ENCODE results near the gene CYP2U1.

DNA sequence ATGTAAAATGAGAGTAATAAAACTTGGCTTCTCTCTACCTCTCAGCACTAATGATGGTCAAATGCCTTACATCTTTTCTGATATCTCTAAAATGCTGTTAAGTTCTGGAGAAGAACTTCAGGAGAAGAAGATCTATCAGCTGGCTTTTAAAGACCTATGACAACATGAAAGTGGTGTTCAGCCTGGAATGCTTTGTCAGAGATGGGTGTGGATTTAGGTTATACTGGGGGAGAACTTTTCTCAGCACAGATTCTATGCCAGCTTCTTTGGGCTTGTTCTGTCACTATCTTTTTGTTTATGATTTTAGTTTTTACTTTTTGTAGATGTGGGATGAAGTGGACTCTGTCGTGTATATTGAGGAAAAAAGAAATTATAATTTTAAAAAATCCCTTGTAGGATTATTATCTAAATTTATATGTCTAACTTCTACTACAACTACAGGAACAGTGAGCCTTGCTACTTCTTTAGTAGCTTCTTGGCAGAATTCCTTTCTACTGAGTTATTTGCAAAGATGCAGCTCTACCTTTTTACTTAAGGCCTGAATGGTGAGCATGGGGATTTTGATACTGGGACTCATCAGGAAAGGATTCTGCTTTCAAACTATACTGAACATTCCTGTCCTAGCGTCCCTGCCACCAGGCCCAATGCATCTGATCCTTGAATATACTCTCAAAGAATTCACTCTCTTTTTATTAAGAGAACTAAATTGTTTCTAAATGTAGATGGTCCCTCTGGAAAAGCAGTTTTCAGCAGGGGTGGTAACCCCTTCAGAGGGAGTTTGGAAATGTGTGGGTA, 19.6 kb downstream of the CYP2U1 start:
- no peak for TF ChIP-seq POLR2AphosphoS5 (IDR thresholded peaks at IDR 0.05; ENCODE audit: low read depth, low read length)
- TF ChIP-seq POLR2A (IDR thresholded peaks at IDR 0.05; ENCODE audit: low read depth, low read length) = no peak
- TF ChIP-seq TAF1 (IDR thresholded peaks at IDR 0.05; ENCODE audit: borderline replicate concordance, low read depth, low read length) = no peak
